HepG2 (cell line): Measurements from ENCODE around the gene HECTD2. TPM values are rescaled to one million over a fixed set of nuclear protein-coding genes. Genes with fewer than 3 reads are reported as not detected.

Experiments
- ARHGAP35 ChIP-seq: sonication (generic); formaldehyde crosslinking; IDR thresholded peaks from 2 replicates; pipeline ENCODE4 v1.9.0; 2022; ENCODE audit warnings: mild to moderate bottlenecking, inconsistent platforms, moderate library complexity, missing genetic modification reagents, borderline replicate concordance
- NCOA2 ChIP-seq: sonication (generic); formaldehyde crosslinking; IDR thresholded peaks from 2 replicates; pipeline ENCODE4 v1.8.0; 2022; ENCODE audit warnings: inconsistent platforms
- NFYB ChIP-seq: sonication (generic); formaldehyde crosslinking; IDR thresholded peaks from 2 replicates; pipeline ENCODE4 v1.4.0; 2020; ENCODE audit warnings: missing genetic modification reagents
- RBAK ChIP-seq: sonication (generic); formaldehyde crosslinking; IDR thresholded peaks from 2 replicates; pipeline ENCODE4 v1.5.1; 2020; ENCODE audit warnings: mild to moderate bottlenecking, missing genetic modification reagents
- SIN3A ChIP-seq: IDR thresholded peaks from 2 replicates; pipeline ENCODE4 v1.6.1; 2011; ENCODE audit warnings: low read depth, mild to moderate bottlenecking, control low read depth, low read length, borderline replicate concordance
- SNAPC2 ChIP-seq: sonication (generic); formaldehyde crosslinking; IDR thresholded peaks from 2 replicates; pipeline ENCODE4 v1.8.1; 2022; ENCODE audit warnings: mild to moderate bottlenecking, missing genetic modification reagents
- U2AF2 ChIP-seq: fragments of 200-400 bp; formaldehyde crosslinking; IDR thresholded peaks from 2 replicates; pipeline ENCODE4 v1.6.1; 2017; ENCODE audit warnings: low read depth, mild to moderate bottlenecking, low read length
- ZFP90 ChIP-seq: sonication (generic); formaldehyde crosslinking; IDR thresholded peaks from 2 replicates; pipeline ENCODE4 v1.8.0; 2022; ENCODE audit warnings: missing genetic modification reagents, mild to moderate bottlenecking, inconsistent platforms, borderline replicate concordance
- ZNF235 ChIP-seq: sonication (generic); formaldehyde crosslinking; IDR thresholded peaks from 2 replicates; pipeline ENCODE4 v1.8.1; 2023; ENCODE audit warnings: mild to moderate bottlenecking, missing genetic modification reagents, borderline replicate concordance
- ZNF782 ChIP-seq: sonication (generic); formaldehyde crosslinking; IDR thresholded peaks from 2 replicates; pipeline ENCODE4 v1.4.0; 2020; ENCODE audit warnings: missing genetic modification reagents, mild to moderate bottlenecking, borderline replicate concordance
- polyA plus RNA-seq, 8 experiments: library from polyadenylated mRNA; depleted of rRNA in 3 of 8; stranded (reverse) in 7 of 8; unstranded in 1 of 8; fragments of >200 nt; fragmentation: Illumina TruSeq in 4 of 8; extraction: Trizol in 4 of 8; gene quantifications; 2 replicates each; pipeline versions ENCODE4 v1.2.1 to v1.2.3, GENCODE V29; 2011 to 2016; ENCODE audit warnings: low read depth in 4 of 8, missing spikeins in 1 of 8, mixed read lengths in 1 of 8; ENCODE audit not compliant: insufficient read depth in 1 of 8
- total RNA-seq, 5 experiments: library from RNA; depleted of rRNA; stranded (reverse); fragments of >200 nt; fragmentation: Illumina TruSeq; extraction: Trizol; gene quantifications; 2 replicates each; pipeline ENCODE4 v1.2.3, GENCODE V29; 2016; ENCODE audit warnings: low read depth in 1 of 5
- TF ChIP-seq, protein P1 (sequence below): sonication (generic); formaldehyde crosslinking; IDR thresholded peaks from 2 replicates; pipeline ENCODE4 v1.4.0; 2020; ENCODE audit warnings: mild to moderate bottlenecking, low read depth, missing genetic modification reagents
- TF ChIP-seq, protein P2 (sequence below), 2 experiments: fragments of 450-650 bp in 1 of 2; sonication (generic) in 1 of 2; formaldehyde crosslinking; IDR thresholded peaks; 2 replicates each; pipeline versions ENCODE4 v1.5.0 to v1.8.0; 2020 to 2022; ENCODE audit warnings: mild to moderate bottlenecking in 1 of 2, missing genetic modification reagents in 1 of 2
- TF ChIP-seq, protein P3 (sequence below): IDR thresholded peaks from 2 replicates; pipeline ENCODE4 v1.6.1; 2016; ENCODE audit warnings: missing genetic modification reagents, missing compliant biosample characterization
- TF ChIP-seq, protein P4 (sequence below): sonication (generic); formaldehyde crosslinking; IDR thresholded peaks from 2 replicates; pipeline ENCODE4 v1.8.0; 2022; ENCODE audit warnings: mild to moderate bottlenecking, missing genetic modification reagents
- TF ChIP-seq, protein P5 (sequence below): sonication (generic); formaldehyde crosslinking; IDR thresholded peaks from 2 replicates; pipeline ENCODE4 v1.8.0; 2022; ENCODE audit warnings: mild to moderate bottlenecking, missing genetic modification reagents; ENCODE audit not compliant: insufficient replicate concordance
- TF ChIP-seq, protein P6 (sequence below): sonication (generic); formaldehyde crosslinking; IDR thresholded peaks from 2 replicates; pipeline ENCODE4 v1.5.1; 2020; ENCODE audit warnings: mild to moderate bottlenecking, missing genetic modification reagents, borderline replicate concordance

HECTD2 gene
- total and polyA plus RNA-seq, 2 of the 13 experiments (the other 11 are each of a cell fraction or from before 2014, with no cell fraction given) = 3.2 to 5.2 TPM

DNA sequence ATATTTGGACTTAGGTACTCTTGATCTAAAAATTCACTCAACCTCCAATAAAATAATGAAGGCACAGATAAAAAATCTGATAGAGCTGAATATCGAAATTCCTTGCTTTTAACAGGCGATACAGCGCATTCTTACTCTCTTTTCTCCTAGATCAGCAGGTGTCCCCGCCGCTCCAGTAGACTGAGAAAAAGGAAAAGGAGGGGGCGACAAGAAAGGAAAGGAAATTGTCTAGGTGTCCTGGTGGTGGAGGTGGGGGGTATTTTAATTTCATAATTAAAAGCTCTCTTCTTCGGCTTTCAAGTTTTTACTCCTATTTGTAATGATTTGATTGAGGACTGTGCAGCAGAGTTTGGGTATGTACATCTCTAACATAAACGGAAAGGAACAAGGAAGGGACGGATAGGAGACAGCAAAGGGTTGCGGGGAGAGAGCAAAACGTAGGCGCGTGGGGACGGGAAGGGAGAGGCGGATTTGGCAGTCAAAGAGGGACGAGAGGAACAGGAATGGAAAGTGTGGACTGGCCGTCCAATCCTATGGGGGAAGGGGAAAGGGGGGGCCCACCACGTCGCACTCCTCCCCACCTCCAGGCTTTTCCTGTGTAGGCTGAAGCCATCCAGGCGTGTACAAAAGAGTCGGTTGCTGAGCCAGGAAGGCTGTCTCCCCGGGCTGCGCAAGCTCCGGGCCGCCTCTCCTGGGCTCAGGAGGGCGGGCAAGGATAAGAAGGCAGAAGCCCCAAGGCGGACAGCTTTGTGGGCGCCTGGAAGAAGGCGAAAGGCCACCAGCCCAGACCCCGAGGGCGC is 875 bp upstream of the HECTD2 start (continued):
- TF ChIP-seq, protein P1, sequence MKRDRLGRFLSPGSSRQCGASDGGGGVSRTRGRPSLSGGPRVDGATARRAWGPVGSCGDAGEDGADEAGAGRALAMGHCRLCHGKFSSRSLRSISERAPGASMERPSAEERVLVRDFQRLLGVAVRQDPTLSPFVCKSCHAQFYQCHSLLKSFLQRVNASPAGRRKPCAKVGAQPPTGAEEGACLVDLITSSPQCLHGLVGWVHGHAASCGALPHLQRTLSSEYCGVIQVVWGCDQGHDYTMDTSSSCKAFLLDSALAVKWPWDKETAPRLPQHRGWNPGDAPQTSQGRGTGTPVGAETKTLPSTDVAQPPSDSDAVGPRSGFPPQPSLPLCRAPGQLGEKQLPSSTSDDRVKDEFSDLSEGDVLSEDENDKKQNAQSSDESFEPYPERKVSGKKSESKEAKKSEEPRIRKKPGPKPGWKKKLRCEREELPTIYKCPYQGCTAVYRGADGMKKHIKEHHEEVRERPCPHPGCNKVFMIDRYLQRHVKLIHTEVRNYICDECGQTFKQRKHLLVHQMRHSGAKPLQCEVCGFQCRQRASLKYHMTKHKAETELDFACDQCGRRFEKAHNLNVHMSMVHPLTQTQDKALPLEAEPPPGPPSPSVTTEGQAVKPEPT = 0 out of 2 replicates have a peak, but pooled peaks have one; percentile 57
- TF ChIP-seq ZNF235 (CRISPR knock-in tag) (no peak), ARHGAP35 (peak; percentile 74), SNAPC2 (CRISPR knock-in tag) (no peak), NFYB (CRISPR knock-in tag) (peak; percentile 27; the same call in 1 of the 2 replicates), ZNF782 (CRISPR knock-in tag) (0 out of 2 replicates have a peak, but pooled peaks have one; percentile 40), U2AF2 (0 out of 2 replicates have a peak, but pooled peaks have one; percentile 34), NCOA2 (no peak), SIN3A (0 out of 2 replicates have a peak, but pooled peaks have one; percentile 34), ZFP90 (CRISPR knock-in tag) (peak; percentile 81; the same call in 1 of the 2 replicates), RBAK (CRISPR knock-in tag) (no peak)
- TF ChIP-seq, protein P2, sequence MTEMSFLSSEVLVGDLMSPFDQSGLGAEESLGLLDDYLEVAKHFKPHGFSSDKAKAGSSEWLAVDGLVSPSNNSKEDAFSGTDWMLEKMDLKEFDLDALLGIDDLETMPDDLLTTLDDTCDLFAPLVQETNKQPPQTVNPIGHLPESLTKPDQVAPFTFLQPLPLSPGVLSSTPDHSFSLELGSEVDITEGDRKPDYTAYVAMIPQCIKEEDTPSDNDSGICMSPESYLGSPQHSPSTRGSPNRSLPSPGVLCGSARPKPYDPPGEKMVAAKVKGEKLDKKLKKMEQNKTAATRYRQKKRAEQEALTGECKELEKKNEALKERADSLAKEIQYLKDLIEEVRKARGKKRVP (CRISPR knock-in tag; IDR thresholded peaks at IDR 0.05) = no peak
- TF ChIP-seq, protein P3, sequence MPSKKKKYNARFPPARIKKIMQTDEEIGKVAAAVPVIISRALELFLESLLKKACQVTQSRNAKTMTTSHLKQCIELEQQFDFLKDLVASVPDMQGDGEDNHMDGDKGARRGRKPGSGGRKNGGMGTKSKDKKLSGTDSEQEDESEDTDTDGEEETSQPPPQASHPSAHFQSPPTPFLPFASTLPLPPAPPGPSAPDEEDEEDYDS = peak; percentile 51; the same call in 1 of the 2 replicates
- TF ChIP-seq, protein P4, sequence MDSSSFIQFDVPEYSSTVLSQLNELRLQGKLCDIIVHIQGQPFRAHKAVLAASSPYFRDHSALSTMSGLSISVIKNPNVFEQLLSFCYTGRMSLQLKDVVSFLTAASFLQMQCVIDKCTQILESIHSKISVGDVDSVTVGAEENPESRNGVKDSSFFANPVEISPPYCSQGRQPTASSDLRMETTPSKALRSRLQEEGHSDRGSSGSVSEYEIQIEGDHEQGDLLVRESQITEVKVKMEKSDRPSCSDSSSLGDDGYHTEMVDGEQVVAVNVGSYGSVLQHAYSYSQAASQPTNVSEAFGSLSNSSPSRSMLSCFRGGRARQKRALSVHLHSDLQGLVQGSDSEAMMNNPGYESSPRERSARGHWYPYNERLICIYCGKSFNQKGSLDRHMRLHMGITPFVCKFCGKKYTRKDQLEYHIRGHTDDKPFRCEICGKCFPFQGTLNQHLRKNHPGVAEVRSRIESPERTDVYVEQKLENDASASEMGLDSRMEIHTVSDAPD (CRISPR knock-in tag) = no peak
- TF ChIP-seq, protein P5, sequence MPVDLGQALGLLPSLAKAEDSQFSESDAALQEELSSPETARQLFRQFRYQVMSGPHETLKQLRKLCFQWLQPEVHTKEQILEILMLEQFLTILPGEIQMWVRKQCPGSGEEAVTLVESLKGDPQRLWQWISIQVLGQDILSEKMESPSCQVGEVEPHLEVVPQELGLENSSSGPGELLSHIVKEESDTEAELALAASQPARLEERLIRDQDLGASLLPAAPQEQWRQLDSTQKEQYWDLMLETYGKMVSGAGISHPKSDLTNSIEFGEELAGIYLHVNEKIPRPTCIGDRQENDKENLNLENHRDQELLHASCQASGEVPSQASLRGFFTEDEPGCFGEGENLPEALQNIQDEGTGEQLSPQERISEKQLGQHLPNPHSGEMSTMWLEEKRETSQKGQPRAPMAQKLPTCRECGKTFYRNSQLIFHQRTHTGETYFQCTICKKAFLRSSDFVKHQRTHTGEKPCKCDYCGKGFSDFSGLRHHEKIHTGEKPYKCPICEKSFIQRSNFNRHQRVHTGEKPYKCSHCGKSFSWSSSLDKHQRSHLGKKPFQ (CRISPR knock-in tag) = no peak
- TF ChIP-seq, protein P6, sequence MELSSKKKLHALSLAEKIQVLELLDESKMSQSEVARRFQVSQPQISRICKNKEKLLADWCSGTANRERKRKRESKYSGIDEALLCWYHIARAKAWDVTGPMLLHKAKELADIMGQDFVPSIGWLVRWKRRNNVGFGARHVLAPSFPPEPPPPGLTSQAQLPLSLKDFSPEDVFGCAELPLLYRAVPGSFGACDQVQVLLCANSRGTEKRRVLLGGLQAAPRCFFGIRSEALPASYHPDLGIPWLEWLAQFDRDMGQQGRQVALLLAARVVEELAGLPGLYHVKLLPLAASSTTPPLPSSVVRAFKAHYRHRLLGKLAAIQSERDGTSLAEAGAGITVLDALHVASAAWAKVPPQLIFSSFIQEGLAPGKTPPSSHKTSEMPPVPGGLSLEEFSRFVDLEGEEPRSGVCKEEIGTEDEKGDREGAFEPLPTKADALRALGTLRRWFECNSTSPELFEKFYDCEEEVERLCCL = peak; percentile 43; the same call in 1 of the 2 replicates
